ENCODE data around the gene ASB14. TPM values are rescaled to one million over a fixed set of nuclear protein-coding genes. Genes with fewer than 3 reads are reported as not detected.

The ASB14 gene
- total and polyA plus RNA-seq, 2 experiments from 2014 or later: 0.15 TPM; not detected in 1

GRCh38 chr3:57226176-57226575 is 66.3 kb downstream of the ASB14 start:
- peaks cover 9% of the 10 kb centered on the region for H4K20me1 ChIP-seq (ENCODE audit: insufficient read depth)
- WGBS, 2 experiments (ENCODE audit: low coverage in 1 of 2, low lambda C conversion rate in 2 of 2, missing lambda C conversion rate in 2 of 2): 83 to 95% methylated on average over 2 of the region's 2 CpGs
- H3K79me2 ChIP-seq (ENCODE audit: insufficient read depth): peaks cover 32% of the 10 kb centered on the region
- TF ChIP-seq EZH2phosphoT487 (IDR thresholded peaks at IDR 0.05; ENCODE audit: insufficient read depth, low read depth): no peak
- no peak for TF ChIP-seq EZH2 (IDR thresholded peaks at IDR 0.05; ENCODE audit: insufficient read depth, poor library complexity, severe bottlenecking)
- no peaks in the 10 kb centered on the region for H3K27me3 ChIP-seq (replicated peaks; ENCODE audit: insufficient read depth)
- H3F3A ChIP-seq (ENCODE audit: insufficient read depth): peaks cover 29% of the 10 kb centered on the region
- H3K4me1 ChIP-seq (ENCODE audit: insufficient read depth): peaks cover 32% of the 10 kb centered on the region
- H3K4me2 ChIP-seq (ENCODE audit: unreplicated experiment): no peak overlapping the region
- no peak overlapping the region for H3K4me3 ChIP-seq
- no peak for DNase-seq
- H2AFZ ChIP-seq: no peak overlapping the region
- in situ Hi-C loops (cut with MboI): loop anchor here (10.0 kb wide), 1 partner anchor 131 kb away; no protein-coding TSS in a partner anchor
- H3K9me3 ChIP-seq (ENCODE audit: low read depth): no peaks in the 10 kb centered on the region
- no peak overlapping the region for H3K9ac ChIP-seq
- H3K9me2 ChIP-seq (ENCODE audit: insufficient read depth): no peaks in the 10 kb centered on the region
- H3K36me3 ChIP-seq (ENCODE audit: low read depth): no peaks in the 10 kb centered on the region
- H3K27ac ChIP-seq: no peak overlapping the region; the same call in 1 of the 2 replicates

- in situ Hi-C loops (cut with MboI): loop anchor here (10.0 kb wide), 1 partner anchor 130 kb away; no protein-coding TSS in a partner anchor
- H4K20me1 ChIP-seq (ENCODE audit: insufficient read depth): peaks cover 7% of the 10 kb centered on the region
- no peak overlapping the region for H3K9ac ChIP-seq
- DNase-seq: peak; percentile 36
- H3K79me2 ChIP-seq (ENCODE audit: insufficient read depth): peaks cover 19% of the 10 kb centered on the region
- peaks cover 21% of the 10 kb centered on the region for H3F3A ChIP-seq (ENCODE audit: insufficient read depth)
- H3K36me3 ChIP-seq (ENCODE audit: low read depth): no peaks in the 10 kb centered on the region
- no peaks in the 10 kb centered on the region for H3K9me2 ChIP-seq (ENCODE audit: insufficient read depth)
- H3K4me2 ChIP-seq (ENCODE audit: unreplicated experiment): peak overlapping the region; percentile 40
- WGBS, 2 experiments (ENCODE audit: low coverage in 1 of 2, low lambda C conversion rate in 2 of 2, missing lambda C conversion rate in 2 of 2): 48 to 61% methylated on average over 4 of the region's 4 CpGs
- H3K27me3 ChIP-seq (replicated peaks; ENCODE audit: insufficient read depth): no peaks in the 10 kb centered on the region
- peak overlapping the region; percentile 36 for H2AFZ ChIP-seq
- H3K4me3 ChIP-seq: no peak overlapping the region
- no peaks in the 10 kb centered on the region for H3K9me3 ChIP-seq (ENCODE audit: low read depth)
- peaks cover 29% of the 10 kb centered on the region for H3K4me1 ChIP-seq (ENCODE audit: insufficient read depth)
- H3K27ac ChIP-seq: no peak overlapping the region
- TF ChIP-seq EZH2 (IDR thresholded peaks at IDR 0.05; ENCODE audit: insufficient read depth, poor library complexity, severe bottlenecking) (no peak), EZH2phosphoT487 (IDR thresholded peaks at IDR 0.05; ENCODE audit: insufficient read depth, low read depth) (no peak)
Measured at GRCh38 chr3:57224856-57225255, 67.6 kb downstream of the ASB14 start.

- Histone ChIP-seq H3K36me3 (ENCODE audit: low read depth) (no peaks in the 10 kb centered on the region), H3K9me2 (ENCODE audit: insufficient read depth) (no peaks in the 10 kb centered on the region), H3K4me3 (no peak overlapping the region), H3F3A (ENCODE audit: insufficient read depth) (peaks cover 5% of the 10 kb centered on the region; the same call in 1 of the 2 replicates), H2AFZ (no peak overlapping the region), H3K27ac (no peak overlapping the region), H3K27me3 (replicated peaks; ENCODE audit: insufficient read depth) (no peaks in the 10 kb centered on the region), H3K4me1 (ENCODE audit: insufficient read depth) (peaks cover 16% of the 10 kb centered on the region; the same call in 1 of the 2 replicates), H3K79me2 (ENCODE audit: insufficient read depth) (no peaks in the 10 kb centered on the region), H3K4me2 (ENCODE audit: unreplicated experiment) (no peak overlapping the region), H4K20me1 (ENCODE audit: insufficient read depth) (no peaks in the 10 kb centered on the region), H3K9ac (no peak overlapping the region), H3K9me3 (ENCODE audit: low read depth) (no peaks in the 10 kb centered on the region)
- in situ Hi-C loops (cut with MboI): loop anchor here (10.0 kb wide), 1 partner anchor 127 kb away; no protein-coding TSS in a partner anchor
- DNase-seq: peak; percentile 61
- TF ChIP-seq EZH2 (IDR thresholded peaks at IDR 0.05; ENCODE audit: insufficient read depth, poor library complexity, severe bottlenecking): no peak
- TF ChIP-seq EZH2phosphoT487 (IDR thresholded peaks at IDR 0.05; ENCODE audit: insufficient read depth, low read depth): no peak
- 17 to 22% methylated on average over 2 of the region's 2 CpGs for WGBS, 2 experiments (ENCODE audit: low coverage in 1 of 2, low lambda C conversion rate in 2 of 2, missing lambda C conversion rate in 2 of 2)
Measured at GRCh38 chr3:57221883-57222282, 70.6 kb downstream of the ASB14 start.

Other genes starting within 250 kb of the ASB14 start
- gene SPATA12, start 232.0 kb downstream of the ASB14 start, total RNA-seq (2014; rRNA removed; shearing (Covaris generic)): not detected in 2 replicates
- not detected in 2 replicates for gene SPATA12, start 232.0 kb downstream of the ASB14 start, polyA plus RNA-seq (2016; fragmentation: Nextera tagmentation; extraction: Ambion mirVana)
- gene IL17RD, start 127.3 kb downstream of the ASB14 start, total RNA-seq (2014; rRNA removed; shearing (Covaris generic)): 0.76 and 1.2 TPM in 2 replicates
- gene IL17RD, start 127.3 kb downstream of the ASB14 start, polyA plus RNA-seq (2016; fragmentation: Nextera tagmentation; extraction: Ambion mirVana): 0.34 and 0.42 TPM in 2 replicates
- gene HESX1, start 92.7 kb downstream of the ASB14 start, total RNA-seq (2014; rRNA removed; shearing (Covaris generic)): not detected in 2 replicates
- 0.58 and 1.1 TPM in 2 replicates for gene HESX1, start 92.7 kb downstream of the ASB14 start, polyA plus RNA-seq (2016; fragmentation: Nextera tagmentation; extraction: Ambion mirVana)
- gene APPL1, start 65.0 kb downstream of the ASB14 start, total RNA-seq (2014; rRNA removed; shearing (Covaris generic)): 35.6 and 38.2 TPM in 2 replicates
- 55.8 and 58.3 TPM in 2 replicates for gene APPL1, start 65.0 kb downstream of the ASB14 start, polyA plus RNA-seq (2016; fragmentation: Nextera tagmentation; extraction: Ambion mirVana)